Stimulated activated CD4-positive, alpha-beta T cell treated with anti-CD3 and anti-CD28 coated beads, Interleukin-12 subunit alpha, Interleukin-12 subunit beta, amount 100 ng/mL, for 24 hours (primary cell): ENCODE measurements around the gene ZC3H18.
"Not testable (repeated sequence)": the region's sequence is repeated elsewhere in the genome, so short reads cannot be mapped to it uniquely, and the experiment has no call there.

Source experiments
- DNase-seq, 2 experiments: peaks; one replicate each; pipeline ENCODE4 v3.0.0-alpha.2; 2020; ENCODE audit warnings: low read depth in 2 of 2

ZC3H18 gene

GRCh38 chr16:88654363-88655052 lies 84.3 kb downstream of the ZC3H18 start:
- DNase-seq, result no peak

GRCh38 chr16:88655053-88655732 lies 85.0 kb downstream of the ZC3H18 start:
- no peak for DNase-seq

GRCh38 chr16:88655733-88656281 lies 85.6 kb downstream of the ZC3H18 start:
- DNase-seq, result no peak

- no peak for DNase-seq
These were observed 86.2 kb downstream of the ZC3H18 start for GRCh38 chr16:88656291-88656980.

- DNase-seq, result no peak
These were observed 87.2 kb downstream of the ZC3H18 start for GRCh38 chr16:88657371-88657770.

- DNase-seq, result no peak
These were observed 88.5 kb downstream of the ZC3H18 start for GRCh38 chr16:88658714-88659113.

GRCh38 chr16:88659160-88659559 lies 89.0 kb downstream of the ZC3H18 start:
- no peak for DNase-seq

GRCh38 chr16:88661468-88661867 lies 91.3 kb downstream of the ZC3H18 start:
- DNase-seq, result no peak

GRCh38 chr16:88662222-88662842 lies 92.1 kb downstream of the ZC3H18 start:
- DNase-seq, result no peak

GRCh38 chr16:88662843-88663606 lies 92.8 kb downstream of the ZC3H18 start, which contains the start of gene MVD:
Gene MVD (minus strand): TSS chr16:88663091. CDS start chr16:88663080, 11 bp downstream.
- peak; percentile 94 to 95 for DNase-seq

GRCh38 chr16:88665148-88665547 lies 94.9 kb downstream of the ZC3H18 start:
- DNase-seq, result no peak

GRCh38 chr16:88665570-88665969 lies 95.4 kb downstream of the ZC3H18 start:
- DNase-seq, result no peak

GRCh38 chr16:88667461-88667860 lies 97.3 kb downstream of the ZC3H18 start:
- DNase-seq, result no peak

- not testable (repeated sequence) for DNase-seq
These were observed 99.3 kb downstream of the ZC3H18 start for GRCh38 chr16:88669493-88669892.

GRCh38 chr16:88669980-88670379 lies 99.8 kb downstream of the ZC3H18 start:
- no peak for DNase-seq

- DNase-seq, result no peak
These were observed 101.6 kb downstream of the ZC3H18 start for GRCh38 chr16:88671806-88672205.

- no peak for DNase-seq
These were observed 102.6 kb downstream of the ZC3H18 start for GRCh38 chr16:88672776-88673175.

- DNase-seq, result no peak
These were observed 103.6 kb downstream of the ZC3H18 start for GRCh38 chr16:88673716-88674379.

GRCh38 chr16:88676502-88677242 lies 106.5 kb downstream of the ZC3H18 start:
- no peak for DNase-seq

GRCh38 chr16:88677721-88678120 lies 107.5 kb downstream of the ZC3H18 start:
- DNase-seq, result no peak
